Keratinocyte (primary cell): Measurements from ENCODE around the gene ATRX. TPM values are rescaled to one million over a fixed set of nuclear protein-coding genes. Genes with fewer than 3 reads are reported as not detected.
"Not testable (repeated sequence)": the region's sequence is repeated elsewhere in the genome, so short reads cannot be mapped to it uniquely, and the experiment has no call there.

Experiments used
- DNase-seq: peaks from one replicate; pipeline ENCODE4 v3.0.0-alpha.2; 2011; ENCODE audit warnings: low read depth, missing footprints, low spot score
- FAIRE-seq: peaks from 2 replicates; lab custom pipeline; 2011; peaks lifted over from hg19 to GRCh38; lab: Jason Lieb, UNC
- H2AFZ ChIP-seq: 2 replicates; pipeline ENCODE4 v1.6.0; 2012; ENCODE audit warnings: low read length, control low read depth, inconsistent platforms; ENCODE audit not compliant: control insufficient read depth
- H3K27ac ChIP-seq: 2 replicates; pipeline ENCODE4 v1.5.1; 2011; ENCODE audit warnings: low read length; ENCODE audit not compliant: control insufficient read depth, insufficient read depth
- H3K27me3 ChIP-seq: 3 replicates; pipeline ENCODE4 v1.6.0; 2011; ENCODE audit warnings: low read length; ENCODE audit not compliant: control insufficient read depth, insufficient read depth; ENCODE audit errors: extremely low read depth
- H3K36me3 ChIP-seq, 2 experiments: 2 replicates in 1 of 2; 3 replicates in 1 of 2; pipeline ENCODE4 v1.5.1; 2011; ENCODE audit warnings: low read length in 2 of 2, mild to moderate bottlenecking in 1 of 2; ENCODE audit not compliant: control insufficient read depth in 2 of 2, insufficient read depth in 2 of 2; ENCODE audit errors: extremely low read depth in 1 of 2
- H3K4me1 ChIP-seq: 3 replicates; pipeline ENCODE4 v1.5.1; 2011; ENCODE audit warnings: low read length; ENCODE audit not compliant: control insufficient read depth, insufficient read depth; ENCODE audit errors: extremely low read depth
- H3K4me2 ChIP-seq: 3 replicates; pipeline ENCODE4 v1.6.0; 2011; ENCODE audit warnings: low read depth, low read length; ENCODE audit not compliant: control insufficient read depth, insufficient read depth; ENCODE audit errors: extremely low read depth
- H3K4me3 ChIP-seq, 3 experiments: fragments of 200-600 bp in 1 of 3; sonication (generic) in 1 of 3; 2 replicates in 2 of 3; 3 replicates in 1 of 3; pipeline ENCODE4 v1.5.1; 2011 to 2016; ENCODE audit warnings: low read length in 3 of 3, mild to moderate bottlenecking in 3 of 3, control low read depth in 2 of 3, inconsistent platforms in 1 of 3, low read depth in 1 of 3, mixed read lengths in 1 of 3, mixed run types in 1 of 3, moderate library complexity in 1 of 3; ENCODE audit not compliant: control insufficient read depth in 2 of 3, insufficient read depth in 2 of 3; ENCODE audit errors: extremely low read depth in 1 of 3
- H3K79me2 ChIP-seq: 2 replicates; pipeline ENCODE4 v1.6.0; 2012; ENCODE audit warnings: low read length; ENCODE audit not compliant: control insufficient read depth, insufficient read depth
- H3K9ac ChIP-seq: 3 replicates; pipeline ENCODE4 v1.6.0; 2011; ENCODE audit warnings: low read length; ENCODE audit not compliant: control insufficient read depth, insufficient read depth; ENCODE audit errors: extremely low read depth
- H3K9me1 ChIP-seq: 3 replicates; pipeline ENCODE4 v1.6.0; 2011; ENCODE audit warnings: low read length; ENCODE audit not compliant: control insufficient read depth, insufficient read depth; ENCODE audit errors: extremely low read depth
- H3K9me3 ChIP-seq: 2 replicates; pipeline ENCODE4 v1.5.1; 2012; ENCODE audit warnings: low read depth, low read length; ENCODE audit not compliant: control insufficient read depth
- H4K20me1 ChIP-seq: 3 replicates; pipeline ENCODE4 v1.6.0; 2011; ENCODE audit warnings: low read length; ENCODE audit not compliant: control insufficient read depth, insufficient read depth; ENCODE audit errors: extremely low read depth
- EZH2 ChIP-seq: IDR thresholded peaks from one replicate; pipeline ENCODE4 v1.6.1; 2012; ENCODE audit warnings: inconsistent platforms, mild to moderate bottlenecking, low read length, moderate library complexity
- dilution Hi-C: fragments of 300-500 bp; cut with MboI; formaldehyde crosslinking; loops from one replicate; pipeline ENCODE4 v1.7.0; 2020; ENCODE audit warnings: low sequenced_read_pairs; ENCODE audit not compliant: extremely low pct_ligation_motif_present
- polyA plus RNA-seq, 5 experiments: library from polyadenylated mRNA; depleted of rRNA in 3 of 5; stranded (reverse) in 3 of 5; stranded (forward) in 1 of 5; unstranded in 1 of 5; fragments of >200 nt; gene quantifications; 1 replicate in 1 of 5; 2 replicates in 3 of 5; 3 replicates in 1 of 5; pipeline versions ENCODE4 v1.2.1 to v1.2.3, GENCODE V29; 2011 to 2012; ENCODE audit warnings: missing spikeins in 2 of 5, low read depth in 1 of 5, low replicate concordance in 1 of 5
- TF ChIP-seq, protein P1 (sequence below), 3 experiments: IDR thresholded peaks in 1 of 3; conservative IDR thresholded peaks in 1 of 3; optimal IDR thresholded peaks in 1 of 3; 2 replicates in 2 of 3; 3 replicates in 1 of 3; pipeline versions ENCODE3 to v1.5.1; 2011; ENCODE audit warnings: low read length in 3 of 3, mild to moderate bottlenecking in 3 of 3, moderate library complexity in 2 of 3, control low read depth in 1 of 3, inconsistent platforms in 1 of 3; ENCODE audit not compliant: insufficient read depth in 2 of 3; ENCODE audit errors: extremely low read depth in 1 of 3

ATRX gene
- polyA plus RNA-seq, 1 donor (not counting 4 experiments of a cell fraction or from before 2014, with no cell fraction given): 31.3 TPM

DNA sequence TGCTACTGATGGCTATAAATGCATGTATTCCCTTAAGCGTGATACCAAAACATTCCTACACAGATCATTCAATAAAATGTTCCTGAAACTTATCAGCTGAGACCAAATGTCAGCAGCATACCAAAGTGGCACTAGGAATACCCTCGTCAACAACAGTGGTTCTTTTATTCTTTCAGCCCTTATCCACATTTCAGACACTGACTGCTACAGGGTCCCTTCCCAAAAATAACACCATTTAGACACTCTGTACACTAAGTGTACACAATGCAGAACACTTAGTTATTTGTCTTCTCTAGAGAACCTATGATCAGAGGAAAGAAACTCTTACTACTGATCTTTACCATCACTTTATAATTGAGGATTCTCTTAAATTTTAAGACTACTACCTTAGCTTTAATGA is 94.1 kb downstream of the ATRX start:
- H3K4me2 ChIP-seq: no peak overlapping the region
- dilution Hi-C loops: no loop called here
- no peak overlapping the region for H3K27ac ChIP-seq
- FAIRE-seq (no peak), DNase-seq (no peak)
- H3K9me3 ChIP-seq: no peaks in the 10 kb centered on the region
- no peak overlapping the region for H2AFZ ChIP-seq
- no peak overlapping the region for H3K9ac ChIP-seq
- H3K9me1 ChIP-seq: no peaks in the 10 kb centered on the region
- no peaks in the 10 kb centered on the region for H4K20me1 ChIP-seq
- no peaks in the 10 kb centered on the region for H3K4me1 ChIP-seq
- H3K4me3 ChIP-seq: no peak overlapping the region
- no peaks in the 10 kb centered on the region for H3K79me2 ChIP-seq
- peaks cover 0 to 2% of the 10 kb centered on the region in 2 experiments for H3K36me3 ChIP-seq
- no peaks in the 10 kb centered on the region for H3K27me3 ChIP-seq
- TF ChIP-seq, protein P1, sequence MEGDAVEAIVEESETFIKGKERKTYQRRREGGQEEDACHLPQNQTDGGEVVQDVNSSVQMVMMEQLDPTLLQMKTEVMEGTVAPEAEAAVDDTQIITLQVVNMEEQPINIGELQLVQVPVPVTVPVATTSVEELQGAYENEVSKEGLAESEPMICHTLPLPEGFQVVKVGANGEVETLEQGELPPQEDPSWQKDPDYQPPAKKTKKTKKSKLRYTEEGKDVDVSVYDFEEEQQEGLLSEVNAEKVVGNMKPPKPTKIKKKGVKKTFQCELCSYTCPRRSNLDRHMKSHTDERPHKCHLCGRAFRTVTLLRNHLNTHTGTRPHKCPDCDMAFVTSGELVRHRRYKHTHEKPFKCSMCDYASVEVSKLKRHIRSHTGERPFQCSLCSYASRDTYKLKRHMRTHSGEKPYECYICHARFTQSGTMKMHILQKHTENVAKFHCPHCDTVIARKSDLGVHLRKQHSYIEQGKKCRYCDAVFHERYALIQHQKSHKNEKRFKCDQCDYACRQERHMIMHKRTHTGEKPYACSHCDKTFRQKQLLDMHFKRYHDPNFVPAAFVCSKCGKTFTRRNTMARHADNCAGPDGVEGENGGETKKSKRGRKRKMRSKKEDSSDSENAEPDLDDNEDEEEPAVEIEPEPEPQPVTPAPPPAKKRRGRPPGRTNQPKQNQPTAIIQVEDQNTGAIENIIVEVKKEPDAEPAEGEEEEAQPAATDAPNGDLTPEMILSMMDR (optimal IDR thresholded peaks at IDR 0.05 in 1 of 3, IDR thresholded peaks at IDR 0.05 in 1 of 3, conservative IDR thresholded peaks at IDR 0.05 in 1 of 3; ENCODE audit: extremely low read depth in 1 of 3, insufficient read depth in 2 of 3, low read length in 3 of 3): no peak
- TF ChIP-seq EZH2: no peak

DNA sequence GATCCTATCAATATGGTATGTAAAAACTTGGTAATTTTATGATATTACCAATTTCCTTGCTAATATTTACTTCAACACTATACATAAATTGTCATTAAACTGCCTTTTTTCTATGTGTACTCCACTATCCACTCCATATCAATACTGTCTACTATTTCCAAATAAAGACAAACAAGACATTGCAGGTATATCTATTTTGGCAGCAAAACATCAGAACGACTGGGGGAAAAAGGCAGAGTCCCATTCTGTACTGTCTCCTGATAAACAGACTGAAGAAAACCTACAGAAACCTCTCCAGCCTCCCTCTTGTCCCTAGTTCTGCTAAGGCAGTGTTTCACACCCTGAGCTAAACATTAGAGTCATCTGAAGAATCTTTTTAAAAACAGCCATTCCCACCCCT is 96.6 kb downstream of the ATRX start:
- Histone ChIP-seq H4K20me1 (no peaks in the 10 kb centered on the region), H2AFZ (no peak overlapping the region), H3K27ac (no peak overlapping the region), H3K4me2 (no peak overlapping the region), H3K79me2 (no peaks in the 10 kb centered on the region), H3K4me3 (no peak overlapping the region), H3K9ac (no peak overlapping the region), H3K9me1 (no peaks in the 10 kb centered on the region), H3K27me3 (no peaks in the 10 kb centered on the region), H3K9me3 (no peaks in the 10 kb centered on the region), H3K4me1 (no peaks in the 10 kb centered on the region), H3K36me3 (peaks cover 0 to 2% of the 10 kb centered on the region in 2 experiments)
- dilution Hi-C loops: no loop called here
- TF ChIP-seq, protein P1 (optimal IDR thresholded peaks at IDR 0.05 in 1 of 3, IDR thresholded peaks at IDR 0.05 in 1 of 3, conservative IDR thresholded peaks at IDR 0.05 in 1 of 3; ENCODE audit: extremely low read depth in 1 of 3, insufficient read depth in 2 of 3, low read length in 3 of 3): no peak
- TF ChIP-seq EZH2: no peak
- DNase-seq: no peak
- FAIRE-seq: no peak

DNA sequence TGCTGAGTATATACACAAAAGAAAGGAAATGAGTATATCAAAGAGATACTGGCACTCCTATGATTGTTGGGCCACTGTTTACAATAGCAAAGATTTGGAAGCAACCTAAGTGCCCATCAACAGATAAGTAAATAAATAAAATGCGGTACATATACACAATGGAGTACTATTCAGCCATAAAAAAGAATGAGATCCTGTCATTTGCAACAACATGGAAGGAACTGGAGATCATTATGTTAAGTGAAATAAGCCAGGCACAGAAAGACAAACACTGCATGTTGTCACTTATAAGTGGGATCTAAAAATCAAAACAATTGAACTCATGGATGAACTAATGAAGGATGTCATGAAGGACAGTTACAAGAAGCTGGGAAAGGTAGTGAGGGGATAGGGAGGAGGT is 100.3 kb downstream of the ATRX start:
- H3K79me2 ChIP-seq, DNase-seq, H3K4me3 ChIP-seq, H3K4me1 ChIP-seq, H3K9me3 ChIP-seq, FAIRE-seq, dilution Hi-C loops, H3K4me2 ChIP-seq, H3K27me3 ChIP-seq, H3K27ac ChIP-seq, H3K36me3 ChIP-seq, H3K9me1 ChIP-seq, H4K20me1 ChIP-seq, H2AFZ ChIP-seq, H3K9ac ChIP-seq: not testable (repeated sequence)
